Measurements from ENCODE around the gene MT1G.

Gene MT1G

GRCh38 chr16:56633535-56633934, 34.3 kb downstream of the MT1G start:
- Histone ChIP-seq H3K27me3 (ENCODE audit: insufficient read depth, low read length) (peaks cover 100% of the 10 kb centered on the region), H3K9me3 (ENCODE audit: insufficient read depth, low read depth, low read length) (no peaks in the 10 kb centered on the region), H3K27ac (ENCODE audit: low read depth, low read length) (no peak overlapping the region), H3K4me3 (ENCODE audit: low read length) (no peak overlapping the region), H3K36me3 (ENCODE audit: insufficient read depth, low read length) (no peaks in the 10 kb centered on the region), H3K4me1 (ENCODE audit: insufficient read depth, low read length) (peaks cover under 1% of the 10 kb centered on the region; the same call in 1 of the 2 replicates), H3K9ac (ENCODE audit: low read depth, low read length) (no peak overlapping the region)
- 49% methylated on average over 7 of the region's 7 CpGs for WGBS

GRCh38 chr16:56632848-56633365, 35.0 kb downstream of the MT1G start:
- Histone ChIP-seq H3K4me1 (ENCODE audit: insufficient read depth, low read length) (no peaks in the 10 kb centered on the region), H3K9me3 (ENCODE audit: insufficient read depth, low read depth, low read length) (no peaks in the 10 kb centered on the region), H3K9ac (ENCODE audit: low read depth, low read length) (no peak overlapping the region), H3K27me3 (ENCODE audit: insufficient read depth, low read length) (peaks cover 100% of the 10 kb centered on the region), H3K4me3 (ENCODE audit: low read length) (peak overlapping the region; percentile 44), H3K36me3 (ENCODE audit: insufficient read depth, low read length) (no peaks in the 10 kb centered on the region), H3K27ac (ENCODE audit: low read depth, low read length) (no peak overlapping the region)
- 15% methylated on average over 6 of the region's 6 CpGs for WGBS

GRCh38 chr16:56632156-56632847, 35.6 kb downstream of the MT1G start, which contains the start of gene MT1M:
MT1M (plus strand) TSS chr16:56632659; CDS start chr16:56632732, 73 bp downstream.
- Histone ChIP-seq H3K4me1 (ENCODE audit: insufficient read depth, low read length) (no peaks in the 10 kb centered on the region), H3K9ac (ENCODE audit: low read depth, low read length) (no peak within 1 kb of the TSS), H3K4me3 (ENCODE audit: low read length) (peak within 1 kb of the TSS; percentile 44), H3K9me3 (ENCODE audit: insufficient read depth, low read depth, low read length) (no peaks in the 10 kb centered on the region), H3K27me3 (ENCODE audit: insufficient read depth, low read length) (peaks cover 99% of the 10 kb centered on the region), H3K27ac (ENCODE audit: low read depth, low read length) (no peak within 1 kb of the TSS), H3K36me3 (ENCODE audit: insufficient read depth, low read length) (no peaks in the 10 kb centered on the region)
- 1% methylated on average over 58 of the region's 61 CpGs for WGBS

GRCh38 chr16:56631832-56632155, 36.1 kb downstream of the MT1G start:
- Histone ChIP-seq H3K27ac (ENCODE audit: low read depth, low read length) (no peak overlapping the region), H3K9ac (ENCODE audit: low read depth, low read length) (no peak overlapping the region), H3K27me3 (ENCODE audit: insufficient read depth, low read length) (peaks cover 99% of the 10 kb centered on the region), H3K36me3 (ENCODE audit: insufficient read depth, low read length) (no peaks in the 10 kb centered on the region), H3K4me3 (ENCODE audit: low read length) (peak overlapping the region; percentile 44), H3K4me1 (ENCODE audit: insufficient read depth, low read length) (peaks cover 4% of the 10 kb centered on the region; the same call in 1 of the 2 replicates), H3K9me3 (ENCODE audit: insufficient read depth, low read depth, low read length) (no peaks in the 10 kb centered on the region)
- WGBS: 14% methylated on average over 14 of the region's 14 CpGs

GRCh38 chr16:56631197-56631596, 36.7 kb downstream of the MT1G start:
- H3K27me3 ChIP-seq (ENCODE audit: insufficient read depth, low read length): peaks cover 99% of the 10 kb centered on the region

GRCh38 chr16:56630134-56630533, 37.7 kb downstream of the MT1G start:
- H3K9ac ChIP-seq (ENCODE audit: low read depth, low read length): no peak overlapping the region
- H3K27me3 ChIP-seq (ENCODE audit: insufficient read depth, low read length): peaks cover 99% of the 10 kb centered on the region
- H3K36me3 ChIP-seq (ENCODE audit: insufficient read depth, low read length): no peaks in the 10 kb centered on the region
- H3K4me1 ChIP-seq (ENCODE audit: insufficient read depth, low read length): peaks cover 13% of the 10 kb centered on the region; the same call in 1 of the 2 replicates
- 75% methylated on average over 3 of the region's 3 CpGs for WGBS
- H3K4me3 ChIP-seq (ENCODE audit: low read length): no peak overlapping the region
- H3K9me3 ChIP-seq (ENCODE audit: insufficient read depth, low read depth, low read length): no peaks in the 10 kb centered on the region
- no peak overlapping the region for H3K27ac ChIP-seq (ENCODE audit: low read depth, low read length)

More at GRCh38 chr16:56631197-56631596, 36.7 kb downstream of the MT1G start:
- peaks cover 8% of the 10 kb centered on the region; the same call in 1 of the 2 replicates for H3K4me1 ChIP-seq (ENCODE audit: insufficient read depth, low read length)
- no peak overlapping the region for H3K4me3 ChIP-seq (ENCODE audit: low read length)
- H3K9me3 ChIP-seq (ENCODE audit: insufficient read depth, low read depth, low read length): no peaks in the 10 kb centered on the region
- 71% methylated on average over 10 of the region's 10 CpGs for whole genome bisulfite sequencing
- no peak overlapping the region for H3K27ac ChIP-seq (ENCODE audit: low read depth, low read length)
- no peak overlapping the region for H3K9ac ChIP-seq (ENCODE audit: low read depth, low read length)
- H3K36me3 ChIP-seq (ENCODE audit: insufficient read depth, low read length): no peaks in the 10 kb centered on the region

- Histone ChIP-seq H3K36me3 (ENCODE audit: insufficient read depth, low read length) (no peaks in the 10 kb centered on the region), H3K27me3 (ENCODE audit: insufficient read depth, low read length) (peaks cover 99% of the 10 kb centered on the region), H3K9me3 (ENCODE audit: insufficient read depth, low read depth, low read length) (no peaks in the 10 kb centered on the region), H3K4me3 (ENCODE audit: low read length) (no peak overlapping the region), H3K9ac (ENCODE audit: low read depth, low read length) (no peak overlapping the region), H3K27ac (ENCODE audit: low read depth, low read length) (no peak overlapping the region), H3K4me1 (ENCODE audit: insufficient read depth, low read length) (peaks cover 13% of the 10 kb centered on the region; the same call in 1 of the 2 replicates)
- 90% methylated on average over 3 of the region's 3 CpGs for WGBS
Observed at GRCh38 chr16:56629531-56629930, 38.3 kb downstream of the MT1G start.

- no peak overlapping the region for H3K27ac ChIP-seq (ENCODE audit: low read depth, low read length)
- peaks cover 13% of the 10 kb centered on the region; the same call in 1 of the 2 replicates for H3K4me1 ChIP-seq (ENCODE audit: insufficient read depth, low read length)
- H3K27me3 ChIP-seq (ENCODE audit: insufficient read depth, low read length): peaks cover 98% of the 10 kb centered on the region
- no peak overlapping the region for H3K4me3 ChIP-seq (ENCODE audit: low read length)
- WGBS: 77% methylated on average over 9 of the region's 9 CpGs
- H3K36me3 ChIP-seq (ENCODE audit: insufficient read depth, low read length): no peaks in the 10 kb centered on the region
- no peak overlapping the region for H3K9ac ChIP-seq (ENCODE audit: low read depth, low read length)
- H3K9me3 ChIP-seq (ENCODE audit: insufficient read depth, low read depth, low read length): no peaks in the 10 kb centered on the region
Observed at GRCh38 chr16:56628486-56629350, 39.1 kb downstream of the MT1G start.

- H3K9me3 ChIP-seq (ENCODE audit: insufficient read depth, low read depth, low read length): no peaks in the 10 kb centered on the region
- H3K9ac ChIP-seq (ENCODE audit: low read depth, low read length): no peak overlapping the region
- no peak overlapping the region for H3K4me3 ChIP-seq (ENCODE audit: low read length)
- H3K27ac ChIP-seq (ENCODE audit: low read depth, low read length): no peak overlapping the region
- no peaks in the 10 kb centered on the region for H3K36me3 ChIP-seq (ENCODE audit: insufficient read depth, low read length)
- H3K27me3 ChIP-seq (ENCODE audit: insufficient read depth, low read length): peaks cover 98% of the 10 kb centered on the region
- peaks cover 20% of the 10 kb centered on the region for H3K4me1 ChIP-seq (ENCODE audit: insufficient read depth, low read length)
- WGBS: 73% methylated on average over 7 of the region's 7 CpGs
Observed at GRCh38 chr16:56626685-56627084, 41.2 kb downstream of the MT1G start.

- Histone ChIP-seq H3K27me3 (ENCODE audit: insufficient read depth, low read length) (peaks cover 98% of the 10 kb centered on the region), H3K4me3 (ENCODE audit: low read length) (peak overlapping the region; percentile 50), H3K9me3 (ENCODE audit: insufficient read depth, low read depth, low read length) (no peaks in the 10 kb centered on the region), H3K36me3 (ENCODE audit: insufficient read depth, low read length) (no peaks in the 10 kb centered on the region), H3K4me1 (ENCODE audit: insufficient read depth, low read length) (peaks cover 25% of the 10 kb centered on the region), H3K27ac (ENCODE audit: low read depth, low read length) (no peak overlapping the region), H3K9ac (ENCODE audit: low read depth, low read length) (no peak overlapping the region)
- 31% methylated on average over 16 of the region's 16 CpGs for WGBS
Observed at GRCh38 chr16:56625943-56626654, 41.8 kb downstream of the MT1G start.
